ENCODE measurements around the gene OSBPL5.

OSBPL5 gene

DNA sequence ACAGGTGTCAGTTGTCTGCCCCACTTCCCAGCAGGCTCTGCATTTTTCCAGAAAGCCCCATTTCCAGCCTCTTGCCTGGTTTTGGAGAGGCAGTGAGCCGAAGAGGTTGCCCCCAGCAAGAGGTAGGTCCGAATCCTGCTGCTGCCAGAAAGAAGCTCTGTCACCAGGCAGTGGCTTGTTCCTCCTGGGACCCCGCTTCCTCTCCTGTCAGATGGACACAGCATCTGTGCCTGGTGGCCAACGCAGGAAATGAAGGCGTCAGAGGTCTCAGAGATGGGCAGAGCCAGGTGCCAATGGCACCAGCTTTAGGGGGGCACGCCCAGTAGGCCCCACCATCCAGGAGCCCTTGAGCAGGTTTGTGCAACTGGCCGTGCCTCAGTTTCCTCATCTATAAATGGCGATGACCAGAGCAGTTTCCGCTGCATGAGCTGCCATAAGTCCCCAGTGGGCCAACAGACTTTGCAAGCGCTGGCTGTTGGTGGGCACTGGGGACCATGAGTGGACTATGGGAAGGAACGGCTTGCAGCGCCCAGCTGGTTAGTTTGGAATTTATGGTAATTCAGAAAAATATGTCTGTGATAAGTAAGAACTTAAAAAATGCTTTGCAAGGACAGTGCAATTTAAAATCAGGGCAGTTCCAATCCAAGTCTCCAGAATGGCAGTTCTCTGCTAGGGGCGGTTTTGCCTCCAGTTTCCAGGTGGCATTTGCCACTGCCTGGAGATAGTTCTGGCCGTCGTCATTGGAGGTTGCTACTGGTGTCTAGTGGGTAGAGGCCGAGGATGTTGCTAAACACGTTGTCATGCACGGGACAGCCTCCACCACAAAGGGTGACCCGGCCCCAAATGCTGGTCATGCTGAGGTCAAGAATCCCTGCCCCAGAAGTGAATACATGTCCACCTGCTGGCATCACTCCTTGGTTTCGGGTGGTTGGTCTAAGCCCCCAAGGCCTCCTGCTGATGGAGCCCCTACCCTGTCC lies 2.3 kb upstream of the OSBPL5 start:
- H3K9me2 ChIP-seq (replicated peaks; ENCODE audit: low read depth, low read length) = no peaks in the 10 kb centered on the region
- H3K4me2 ChIP-seq (ENCODE audit: low read depth, low read length, poor library complexity, severe bottlenecking) = no peak overlapping the region
- peaks cover 24% of the 10 kb centered on the region for H3K4me1 ChIP-seq (ENCODE audit: insufficient read depth, low read length, poor library complexity, severe bottlenecking)
- H4K20me1 ChIP-seq (ENCODE audit: insufficient read depth, low read length, poor library complexity, severe bottlenecking) = peaks cover 8% of the 10 kb centered on the region
- H2AFZ ChIP-seq (ENCODE audit: low read length) = no peak overlapping the region
- peaks cover 24% of the 10 kb centered on the region for H3K79me2 ChIP-seq (ENCODE audit: insufficient read depth, low read length)
- H3F3A ChIP-seq (ENCODE audit: low read depth) = no peaks in the 10 kb centered on the region
- no peaks in the 10 kb centered on the region for H3K9me3 ChIP-seq (ENCODE audit: insufficient read depth, low read depth, low read length)
- no peak overlapping the region for H3K4me3 ChIP-seq (ENCODE audit: low read length, poor library complexity, severe bottlenecking)
- H3K27me3 ChIP-seq (ENCODE audit: insufficient read depth, low read length, poor library complexity, severe bottlenecking) = no peaks in the 10 kb centered on the region
- H3K36me3 ChIP-seq (ENCODE audit: insufficient read depth, low read length) = no peaks in the 10 kb centered on the region
- no peak overlapping the region for H3K9ac ChIP-seq (ENCODE audit: low read depth, low read length, poor library complexity, severe bottlenecking)
- TF ChIP-seq CTCF (conservative IDR thresholded peaks at IDR 0.05; ENCODE audit: low read length) (no peak), EZH2phosphoT487 (IDR thresholded peaks at IDR 0.05; ENCODE audit: borderline replicate concordance) (no peak)

DNA sequence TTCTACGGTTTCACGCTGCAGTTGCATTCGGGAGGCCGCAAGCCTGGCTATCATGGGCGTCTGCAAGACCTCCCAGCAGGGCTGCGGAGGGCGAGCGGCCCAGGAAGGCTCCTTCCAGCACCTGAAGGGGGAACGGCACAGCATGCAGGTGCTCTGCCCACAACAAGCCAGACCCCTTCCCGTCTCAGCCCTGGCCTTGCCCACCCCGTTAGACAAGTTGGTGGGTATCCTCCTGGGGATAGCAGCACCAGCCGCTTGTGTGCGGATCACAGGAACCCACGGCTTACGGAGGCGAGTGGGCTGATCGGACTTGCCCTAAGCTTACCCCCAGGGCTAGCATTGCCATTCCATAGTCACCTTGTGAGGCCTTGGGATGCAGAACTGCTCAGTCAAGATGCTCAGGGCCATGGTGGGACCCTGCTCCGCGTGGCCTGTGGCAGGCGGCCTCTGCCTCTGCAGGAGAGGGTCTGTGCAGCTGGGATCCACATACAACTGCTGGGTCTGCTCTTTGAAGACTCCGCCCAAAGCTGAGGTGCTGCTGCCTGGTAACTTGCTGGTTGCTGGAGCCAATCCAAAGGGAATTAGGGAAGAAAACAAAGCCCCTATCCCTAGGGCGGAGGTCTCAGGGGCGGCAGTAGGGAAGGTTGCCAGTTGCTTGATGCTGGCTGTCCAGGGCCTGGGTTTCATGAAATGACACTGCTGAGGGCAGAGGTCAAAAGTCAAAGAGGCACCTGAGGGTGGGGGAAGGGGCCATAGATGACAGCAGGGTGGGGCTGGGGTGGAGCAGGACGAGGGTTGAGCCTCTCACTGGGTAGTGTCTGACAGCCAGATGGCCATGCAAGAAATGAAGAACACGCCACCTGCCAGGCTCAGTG lies 1.4 kb upstream of the OSBPL5 start:
- no peak overlapping the region for H3K9ac ChIP-seq (ENCODE audit: low read depth, low read length, poor library complexity, severe bottlenecking)
- H3F3A ChIP-seq (ENCODE audit: low read depth) = no peaks in the 10 kb centered on the region
- H3K4me3 ChIP-seq (ENCODE audit: low read length, poor library complexity, severe bottlenecking) = no peak overlapping the region
- H4K20me1 ChIP-seq (ENCODE audit: insufficient read depth, low read length, poor library complexity, severe bottlenecking) = peaks cover 17% of the 10 kb centered on the region
- peaks cover 33% of the 10 kb centered on the region for H3K4me1 ChIP-seq (ENCODE audit: insufficient read depth, low read length, poor library complexity, severe bottlenecking)
- H2AFZ ChIP-seq (ENCODE audit: low read length) = no peak overlapping the region
- no peaks in the 10 kb centered on the region for H3K27me3 ChIP-seq (ENCODE audit: insufficient read depth, low read length, poor library complexity, severe bottlenecking)
- H3K4me2 ChIP-seq (ENCODE audit: low read depth, low read length, poor library complexity, severe bottlenecking) = no peak overlapping the region
- peaks cover 33% of the 10 kb centered on the region for H3K79me2 ChIP-seq (ENCODE audit: insufficient read depth, low read length)
- H3K36me3 ChIP-seq (ENCODE audit: insufficient read depth, low read length) = no peaks in the 10 kb centered on the region
- H3K9me3 ChIP-seq (ENCODE audit: insufficient read depth, low read depth, low read length) = no peaks in the 10 kb centered on the region
- H3K9me2 ChIP-seq (replicated peaks; ENCODE audit: low read depth, low read length) = no peaks in the 10 kb centered on the region
- TF ChIP-seq EZH2phosphoT487 (IDR thresholded peaks at IDR 0.05; ENCODE audit: borderline replicate concordance) = no peak
- TF ChIP-seq CTCF (conservative IDR thresholded peaks at IDR 0.05; ENCODE audit: low read length) = no peak

GRCh38 chr11:3165916-3166267 lies 782 bp upstream of the OSBPL5 start:
- H3K36me3 ChIP-seq (ENCODE audit: insufficient read depth, low read length) = no peaks in the 10 kb centered on the region
- peak overlapping the region; percentile 82 for H3K4me2 ChIP-seq (ENCODE audit: low read depth, low read length, poor library complexity, severe bottlenecking)
- TF ChIP-seq EZH2phosphoT487 (IDR thresholded peaks at IDR 0.05; ENCODE audit: borderline replicate concordance) (no peak), CTCF (conservative IDR thresholded peaks at IDR 0.05; ENCODE audit: low read length) (no peak)
- no peaks in the 10 kb centered on the region for H3K9me2 ChIP-seq (replicated peaks; ENCODE audit: low read depth, low read length)
- no peaks in the 10 kb centered on the region for H3F3A ChIP-seq (ENCODE audit: low read depth)
- peaks cover 40% of the 10 kb centered on the region for H3K4me1 ChIP-seq (ENCODE audit: insufficient read depth, low read length, poor library complexity, severe bottlenecking)
- no peaks in the 10 kb centered on the region for H3K27me3 ChIP-seq (ENCODE audit: insufficient read depth, low read length, poor library complexity, severe bottlenecking)
- peak overlapping the region; percentile 57 for H3K9ac ChIP-seq (ENCODE audit: low read depth, low read length, poor library complexity, severe bottlenecking)
- peak overlapping the region; percentile 87; the same call in 1 of the 2 replicates for H2AFZ ChIP-seq (ENCODE audit: low read length)
- peaks cover 22% of the 10 kb centered on the region for H4K20me1 ChIP-seq (ENCODE audit: insufficient read depth, low read length, poor library complexity, severe bottlenecking)
- H3K9me3 ChIP-seq (ENCODE audit: insufficient read depth, low read depth, low read length) = no peaks in the 10 kb centered on the region
- peaks cover 40% of the 10 kb centered on the region for H3K79me2 ChIP-seq (ENCODE audit: insufficient read depth, low read length)
- H3K4me3 ChIP-seq (ENCODE audit: low read length, poor library complexity, severe bottlenecking) = peak overlapping the region; percentile 100

Data from Loucy (cell line).